C1 segment of cervical spinal cord (tissue), 14 donors: Measurements from ENCODE around the gene CYP2B6.
"Not testable (repeated sequence)": the region's sequence is repeated elsewhere in the genome, so short reads cannot be mapped to it uniquely, and the experiment has no call there.

Source experiments
- DNase-seq, 14 donors: peaks; one replicate each; lab custom pipeline; 2025; lab: John Stamatoyannopoulos, UW

The CYP2B6 gene

GRCh38 chr19:41031916-41032315, 40.8 kb downstream of the CYP2B6 start:
- DNase-seq: no peak

GRCh38 chr19:41033324-41033723, 42.2 kb downstream of the CYP2B6 start:
- DNase-seq: not testable (repeated sequence)

GRCh38 chr19:41039806-41040205, 48.7 kb downstream of the CYP2B6 start:
- no peak for DNase-seq

GRCh38 chr19:41045095-41045494, 54.0 kb downstream of the CYP2B6 start:
- not testable (repeated sequence) for DNase-seq

DNA sequence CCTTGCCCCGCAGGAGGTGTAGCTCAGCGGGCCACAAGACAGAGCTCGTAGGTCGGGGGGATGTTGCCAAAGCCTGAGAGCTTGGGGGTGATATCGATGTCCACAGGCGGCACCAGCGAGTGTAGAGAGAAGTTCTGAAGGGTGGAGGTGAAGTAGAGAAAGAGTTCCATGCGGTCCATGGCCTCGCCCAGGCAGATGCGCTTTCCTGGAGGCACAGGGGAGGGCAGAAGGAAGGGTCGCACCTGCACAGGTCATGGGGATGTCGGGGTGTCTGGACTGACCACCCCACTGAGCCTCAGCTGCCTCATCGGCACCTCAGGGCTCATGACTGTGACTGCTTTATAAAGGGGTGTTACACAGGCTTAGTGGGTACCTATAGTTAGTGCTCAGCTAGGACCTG, 59.3 kb downstream of the CYP2B6 start:
- no peak for DNase-seq

DNA sequence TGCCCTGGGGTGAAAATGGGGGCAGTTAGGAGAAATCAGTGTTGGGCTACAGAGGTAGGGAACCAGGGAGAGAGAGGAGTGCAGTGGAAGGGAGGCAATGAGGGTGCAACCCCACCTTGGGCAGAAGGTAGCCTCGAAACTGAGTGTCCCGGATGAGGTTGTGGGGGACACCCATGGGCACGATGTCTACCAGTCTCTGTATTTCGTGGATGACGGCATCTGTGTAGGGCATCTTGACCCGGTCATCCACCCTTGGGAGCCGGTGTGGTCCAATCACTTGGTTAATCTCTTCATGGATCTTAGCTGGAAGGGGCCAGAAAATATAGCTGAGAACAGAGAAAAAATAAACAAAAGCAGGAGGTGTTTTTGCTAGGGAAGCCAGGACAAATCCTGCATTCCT, 61.1 kb downstream of the CYP2B6 start:
- not testable (repeated sequence) for DNase-seq

DNA sequence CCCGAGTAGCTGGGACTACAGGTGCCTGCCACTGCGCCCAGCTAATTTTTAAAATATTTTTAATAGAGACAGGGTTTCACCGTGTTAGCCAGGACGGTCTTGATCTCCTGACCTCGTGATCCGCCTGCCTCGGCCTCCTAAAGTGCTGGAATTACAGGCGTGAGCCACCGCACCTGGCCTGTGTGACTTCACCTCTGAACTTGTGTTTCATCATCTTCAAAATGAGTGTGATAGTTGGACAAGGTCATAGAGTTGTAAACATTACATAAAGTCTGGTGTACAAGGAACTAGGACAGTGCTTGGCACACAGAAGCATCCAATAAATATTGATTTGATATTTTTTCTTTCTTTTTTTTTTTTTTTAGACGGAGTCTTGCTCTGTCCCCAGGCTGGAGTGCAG, 62.2 kb downstream of the CYP2B6 start:
- DNase-seq: not testable (repeated sequence)

- DNase-seq: no peak
These were observed 74.0 kb downstream of the CYP2B6 start for GRCh38 chr19:41064974-41065569.
